GM18526 (cell line): Measurements from ENCODE around the gene EPC1.

Experiments
- POLR2A ChIP-seq: IDR thresholded peaks from 3 replicates; pipeline ENCODE4 v1.6.1; 2011; ENCODE audit not compliant: insufficient read length; ENCODE audit errors: extremely low read depth

Gene EPC1

GRCh38 chr10:32268788-32269187, 78.2 kb downstream of the EPC1 start:
- no peak for TF ChIP-seq POLR2A

GRCh38 chr10:32266979-32267378, 80.0 kb downstream of the EPC1 start:
- no peak for TF ChIP-seq POLR2A

- TF ChIP-seq POLR2A, result no peak
These were observed 80.4 kb downstream of the EPC1 start for GRCh38 chr10:32266566-32266965.

GRCh38 chr10:32265756-32266155, 81.2 kb downstream of the EPC1 start:
- no peak for TF ChIP-seq POLR2A

GRCh38 chr10:32263300-32263699, 83.7 kb downstream of the EPC1 start:
- TF ChIP-seq POLR2A, result no peak

- no peak for TF ChIP-seq POLR2A
These were observed 87.4 kb downstream of the EPC1 start for GRCh38 chr10:32259551-32259950.

- TF ChIP-seq POLR2A, result no peak
These were observed 90.1 kb downstream of the EPC1 start for GRCh38 chr10:32256613-32257437.

GRCh38 chr10:32253821-32254220, 93.1 kb downstream of the EPC1 start:
- no peak for TF ChIP-seq POLR2A

- no peak for TF ChIP-seq POLR2A
These were observed 93.7 kb downstream of the EPC1 start for GRCh38 chr10:32253276-32253675.

GRCh38 chr10:32246685-32247084, 100.3 kb downstream of the EPC1 start:
- no peak for TF ChIP-seq POLR2A

GRCh38 chr10:32245760-32246159, 101.2 kb downstream of the EPC1 start:
- TF ChIP-seq POLR2A, result no peak

- no peak for TF ChIP-seq POLR2A
These were observed 102.3 kb downstream of the EPC1 start for GRCh38 chr10:32244421-32245207.

GRCh38 chr10:32244011-32244410, 102.9 kb downstream of the EPC1 start:
- TF ChIP-seq POLR2A, result no peak

- TF ChIP-seq POLR2A, result no peak
These were observed 105.0 kb downstream of the EPC1 start for GRCh38 chr10:32241946-32242345.

- no peak for TF ChIP-seq POLR2A
These were observed 106.5 kb downstream of the EPC1 start for GRCh38 chr10:32240471-32240870.

- no peak for TF ChIP-seq POLR2A
These were observed 107.2 kb downstream of the EPC1 start for GRCh38 chr10:32239769-32240168.
